ENCODE results near the gene LTB4R.
A peak's percentile ranks its signal among the peaks of the same experiment; 100 is the strongest.

Gene LTB4R

GRCh38 chr14:24338843-24339242 lies 27.5 kb downstream of the LTB4R start:
- in situ Hi-C loops (cut with MboI; ENCODE audit: low pct_unique_long_range_greater_than_20kb, low sequenced_read_pairs, unreplicated experiment): loop anchor here (25.0 kb wide), 1 partner anchor 323 kb away; no protein-coding TSS in a partner anchor
- DNase-seq (ENCODE audit: low spot score): no peak
- no peak for TF ChIP-seq CTCF (IDR thresholded peaks at IDR 0.05; ENCODE audit: extremely low read depth, insufficient read depth, missing control alignments)

GRCh38 chr14:24339284-24340151 lies 28.2 kb downstream of the LTB4R start, which contains the start of gene RIPK3:
TSS of gene RIPK3 (minus strand) at chr14:24339991. CDS start at chr14:24339826, 165 bp downstream.
- DNase-seq (ENCODE audit: low spot score): peak; percentile 80
- no peak for TF ChIP-seq CTCF (IDR thresholded peaks at IDR 0.05; ENCODE audit: extremely low read depth, insufficient read depth, missing control alignments)
- in situ Hi-C loops (cut with MboI; ENCODE audit: low pct_unique_long_range_greater_than_20kb, low sequenced_read_pairs, unreplicated experiment): loop anchor here (25.0 kb wide), 1 partner anchor 323 kb away; no protein-coding TSS in a partner anchor

GRCh38 chr14:24340606-24341005 lies 29.3 kb downstream of the LTB4R start:
- no peak for TF ChIP-seq CTCF (IDR thresholded peaks at IDR 0.05; ENCODE audit: extremely low read depth, insufficient read depth, missing control alignments)
- in situ Hi-C loops (cut with MboI; ENCODE audit: low pct_unique_long_range_greater_than_20kb, low sequenced_read_pairs, unreplicated experiment): loop anchor here (25.0 kb wide), 1 partner anchor 322 kb away; no protein-coding TSS in a partner anchor
- DNase-seq (ENCODE audit: low spot score): no peak

GRCh38 chr14:24342889-24343288 lies 31.6 kb downstream of the LTB4R start:
- in situ Hi-C loops (cut with MboI; ENCODE audit: low pct_unique_long_range_greater_than_20kb, low sequenced_read_pairs, unreplicated experiment): loop anchor here (25.0 kb wide), 1 partner anchor 319 kb away; no protein-coding TSS in a partner anchor
- DNase-seq (ENCODE audit: low spot score): no peak
- no peak for TF ChIP-seq CTCF (IDR thresholded peaks at IDR 0.05; ENCODE audit: extremely low read depth, insufficient read depth, missing control alignments)

- DNase-seq (ENCODE audit: low spot score): no peak
- no peak for TF ChIP-seq CTCF (IDR thresholded peaks at IDR 0.05; ENCODE audit: extremely low read depth, insufficient read depth, missing control alignments)
- in situ Hi-C loops (cut with MboI; ENCODE audit: low pct_unique_long_range_greater_than_20kb, low sequenced_read_pairs, unreplicated experiment): loop anchor here (25.0 kb wide), 1 partner anchor 318 kb away; no protein-coding TSS in a partner anchor
Measured at GRCh38 chr14:24343795-24344660, 32.7 kb downstream of the LTB4R start.

- no peak for TF ChIP-seq CTCF (IDR thresholded peaks at IDR 0.05; ENCODE audit: extremely low read depth, insufficient read depth, missing control alignments)
- in situ Hi-C loops (cut with MboI; ENCODE audit: low pct_unique_long_range_greater_than_20kb, low sequenced_read_pairs, unreplicated experiment): loop anchor here (25.0 kb wide), 1 partner anchor 315 kb away; no protein-coding TSS in a partner anchor
- no peak for DNase-seq (ENCODE audit: low spot score)
Measured at GRCh38 chr14:24347134-24347533, 35.8 kb downstream of the LTB4R start.
